HL-60 (cell line): ENCODE data around the gene PIM3.

Experiments
- DNase-seq, 2 experiments: peaks; one replicate each; pipeline ENCODE4 v3.0.0-alpha.2; 2010 to 2020; ENCODE audit warnings: low read depth in 1 of 2, low spot score in 1 of 2
- H3K27ac ChIP-seq: fragments of 250-450 bp; sonication (Bioruptor Pico); replicated peaks from 2 replicates; pipeline ENCODE4 v1.5.1; 2020; ENCODE audit warnings: mild to moderate bottlenecking, moderate library complexity
- H3K27me3 ChIP-seq: fragments of 250-450 bp; sonication (Bioruptor Pico); 2 replicates; pipeline ENCODE4 v1.5.1; 2021; ENCODE audit warnings: mild to moderate bottlenecking, moderate library complexity; ENCODE audit not compliant: insufficient read depth, poor library complexity, severe bottlenecking
- H3K4me3 ChIP-seq: replicated peaks from 2 replicates; pipeline ENCODE4 v1.5.1; 2011; ENCODE audit warnings: mild to moderate bottlenecking, control low read depth, low read length; ENCODE audit not compliant: insufficient read depth
- CTCF ChIP-seq: IDR thresholded peaks from one replicate; pipeline ENCODE4 v1.5.1; 2011; ENCODE audit warnings: low read length, control low read depth, inconsistent platforms; ENCODE audit not compliant: insufficient read depth
- GABPA ChIP-seq: IDR thresholded peaks from 2 replicates; pipeline ENCODE4 v1.6.1; 2012; ENCODE audit warnings: low read depth
- POLR2AphosphoS5 ChIP-seq: IDR thresholded peaks from 2 replicates; pipeline ENCODE4 v1.6.1; 2012; ENCODE audit warnings: low read depth
- REST ChIP-seq: IDR thresholded peaks from 2 replicates; pipeline ENCODE4 v1.6.1; 2012; ENCODE audit warnings: low read depth; ENCODE audit not compliant: insufficient replicate concordance
- SPI1 ChIP-seq: IDR thresholded peaks from 2 replicates; pipeline ENCODE4 v1.6.1; 2012; ENCODE audit warnings: low read depth, mild to moderate bottlenecking, borderline replicate concordance

Gene PIM3

GRCh38 chr22:50002791-50003190 lies 42.2 kb downstream of the PIM3 start:
- no peak overlapping the region for H3K4me3 ChIP-seq
- no peak overlapping the region for H3K27ac ChIP-seq
- DNase-seq, result no peak
- peaks cover 5% of the 10 kb centered on the region for H3K27me3 ChIP-seq
- TF ChIP-seq CTCF, result no peak
- TF ChIP-seq SPI1, result no peak
- TF ChIP-seq REST, result no peak
- no peak for TF ChIP-seq GABPA
- TF ChIP-seq POLR2AphosphoS5, result no peak

- no peak overlapping the region for H3K4me3 ChIP-seq
- H3K27me3 ChIP-seq, result peaks cover 6% of the 10 kb centered on the region
- no peak for TF ChIP-seq SPI1
- TF ChIP-seq CTCF, result no peak
- TF ChIP-seq POLR2AphosphoS5, result no peak
- no peak for TF ChIP-seq REST
- no peak overlapping the region for H3K27ac ChIP-seq
- no peak for DNase-seq
Measured at GRCh38 chr22:50004918-50005317, 44.3 kb downstream of the PIM3 start.

GRCh38 chr22:50007057-50007511 lies 46.5 kb downstream of the PIM3 start:
- no peak for DNase-seq
- H3K27ac ChIP-seq, result no peak overlapping the region
- no peak for TF ChIP-seq GABPA
- no peak for TF ChIP-seq SPI1
- no peak for TF ChIP-seq REST
- no peak for TF ChIP-seq POLR2AphosphoS5
- no peak for TF ChIP-seq CTCF
- no peak overlapping the region for H3K4me3 ChIP-seq
- peaks cover 19% of the 10 kb centered on the region for H3K27me3 ChIP-seq
